ENCODE results near the gene FNDC3B. TPM values are rescaled to one million over a fixed set of nuclear protein-coding genes. Genes with fewer than 3 reads are reported as not detected.

The FNDC3B gene
- total RNA-seq, 1 donor from 2014 or later = 290 TPM

DNA sequence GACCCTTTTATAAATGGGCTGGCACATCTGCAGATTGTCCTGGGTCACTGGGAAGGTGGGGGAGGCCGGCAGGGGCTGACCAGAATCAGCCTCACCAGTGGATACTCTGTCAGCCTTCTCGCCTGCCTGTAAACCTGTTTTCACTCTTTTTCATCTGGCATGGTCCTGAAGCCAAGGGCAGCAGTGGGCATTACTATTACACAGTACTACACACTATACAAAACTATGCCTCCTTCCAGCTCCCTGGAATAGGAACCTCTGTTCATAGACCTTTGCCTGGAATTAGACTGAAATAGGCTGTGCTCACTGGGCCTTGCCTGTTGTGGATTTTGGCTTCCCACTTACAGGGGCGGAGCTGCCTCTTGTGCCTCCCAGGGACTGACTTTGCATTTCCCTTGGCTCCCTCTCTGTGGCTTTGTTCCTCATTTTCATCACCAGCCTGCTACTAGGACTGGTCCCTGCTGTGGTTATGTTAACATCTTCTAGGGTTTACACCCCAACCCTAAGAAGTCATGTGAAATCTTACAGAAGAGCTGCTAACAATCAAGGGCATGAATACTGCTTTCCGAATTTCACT is 120.7 kb downstream of the FNDC3B start:
- peaks cover 9% of the 10 kb centered on the region for H3K36me3 Mint-ChIP-seq (ENCODE audit: low read depth)
- peak overlapping the region; percentile 87 for H3K27ac Mint-ChIP-seq (ENCODE audit: unreplicated experiment)
- no peaks in the 10 kb centered on the region for H3K27me3 Mint-ChIP-seq (ENCODE audit: low read depth)
- no peaks in the 10 kb centered on the region for H3K9me3 Mint-ChIP-seq (ENCODE audit: low read depth)
- TF ChIP-seq, protein P1, sequence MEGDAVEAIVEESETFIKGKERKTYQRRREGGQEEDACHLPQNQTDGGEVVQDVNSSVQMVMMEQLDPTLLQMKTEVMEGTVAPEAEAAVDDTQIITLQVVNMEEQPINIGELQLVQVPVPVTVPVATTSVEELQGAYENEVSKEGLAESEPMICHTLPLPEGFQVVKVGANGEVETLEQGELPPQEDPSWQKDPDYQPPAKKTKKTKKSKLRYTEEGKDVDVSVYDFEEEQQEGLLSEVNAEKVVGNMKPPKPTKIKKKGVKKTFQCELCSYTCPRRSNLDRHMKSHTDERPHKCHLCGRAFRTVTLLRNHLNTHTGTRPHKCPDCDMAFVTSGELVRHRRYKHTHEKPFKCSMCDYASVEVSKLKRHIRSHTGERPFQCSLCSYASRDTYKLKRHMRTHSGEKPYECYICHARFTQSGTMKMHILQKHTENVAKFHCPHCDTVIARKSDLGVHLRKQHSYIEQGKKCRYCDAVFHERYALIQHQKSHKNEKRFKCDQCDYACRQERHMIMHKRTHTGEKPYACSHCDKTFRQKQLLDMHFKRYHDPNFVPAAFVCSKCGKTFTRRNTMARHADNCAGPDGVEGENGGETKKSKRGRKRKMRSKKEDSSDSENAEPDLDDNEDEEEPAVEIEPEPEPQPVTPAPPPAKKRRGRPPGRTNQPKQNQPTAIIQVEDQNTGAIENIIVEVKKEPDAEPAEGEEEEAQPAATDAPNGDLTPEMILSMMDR (IDR thresholded peaks at IDR 0.05) = no peak
- no peak overlapping the region for H3K4me3 Mint-ChIP-seq (ENCODE audit: unreplicated experiment)
- DNase-seq (ENCODE audit: low spot score) = no peak
- peaks cover 75% of the 10 kb centered on the region for H3K4me1 Mint-ChIP-seq (ENCODE audit: low read depth)

DNA sequence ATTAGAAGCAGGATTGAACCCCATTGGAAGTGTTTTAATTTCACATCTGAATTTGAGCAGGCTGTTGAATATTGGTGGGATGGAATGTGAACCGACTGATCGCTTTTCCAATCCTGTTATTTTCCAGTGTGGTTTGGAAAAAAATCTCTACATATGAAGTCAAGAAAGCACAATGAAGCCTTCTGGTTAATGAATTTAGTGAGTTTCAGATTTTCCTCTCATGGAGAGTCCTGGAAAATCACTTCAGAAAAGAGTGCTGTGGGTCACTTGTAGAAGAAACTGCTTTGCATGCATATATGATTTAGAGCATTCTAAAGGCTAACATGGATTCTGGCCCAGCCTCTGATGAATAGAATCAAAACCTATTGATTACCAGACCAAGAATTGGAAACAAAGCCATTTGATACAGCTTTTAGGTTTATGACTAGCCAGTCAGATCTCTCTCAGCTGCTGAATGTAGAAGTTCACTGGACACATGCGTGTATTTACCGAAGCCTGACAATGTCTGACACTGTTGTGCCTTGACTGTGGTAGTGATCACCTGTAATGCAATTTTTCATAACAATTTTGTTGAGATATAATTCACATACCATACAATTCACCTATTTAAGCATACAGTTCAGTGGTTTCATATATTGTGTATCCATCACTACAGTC is 121.9 kb downstream of the FNDC3B start:
- TF ChIP-seq, protein P1 (IDR thresholded peaks at IDR 0.05) = no peak
- Mint-ChIP-seq H3K27ac (ENCODE audit: unreplicated experiment) (peak overlapping the region; percentile 57), H3K36me3 (ENCODE audit: low read depth) (peaks cover 6% of the 10 kb centered on the region), H3K4me1 (ENCODE audit: low read depth) (peaks cover 68% of the 10 kb centered on the region), H3K27me3 (ENCODE audit: low read depth) (no peaks in the 10 kb centered on the region), H3K9me3 (ENCODE audit: low read depth) (no peaks in the 10 kb centered on the region), H3K4me3 (ENCODE audit: unreplicated experiment) (no peak overlapping the region)
- no peak for DNase-seq (ENCODE audit: low spot score)

DNA sequence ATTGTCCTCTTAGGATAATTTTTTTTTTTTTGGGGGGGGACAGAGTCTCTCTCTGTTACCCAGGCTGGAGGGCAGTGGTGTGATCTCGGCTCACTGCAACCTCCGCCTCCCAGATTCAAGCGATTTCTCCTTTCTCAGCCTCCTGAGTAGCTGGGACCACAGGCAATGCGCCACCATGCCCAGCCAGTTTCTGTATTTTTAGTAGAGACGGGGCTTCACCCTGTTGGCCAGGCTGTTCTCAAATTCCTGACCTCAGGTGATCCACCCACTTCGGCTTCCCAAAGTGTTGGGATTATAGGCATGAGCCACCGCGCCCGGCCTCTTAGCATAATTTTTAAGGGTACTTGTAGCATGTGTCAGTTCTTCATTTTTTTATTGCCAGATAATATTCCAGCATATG is 122.6 kb downstream of the FNDC3B start:
- Mint-ChIP-seq H3K9me3 (ENCODE audit: low read depth) (no peaks in the 10 kb centered on the region), H3K4me3 (ENCODE audit: unreplicated experiment) (no peak overlapping the region), H3K27ac (ENCODE audit: unreplicated experiment) (peak overlapping the region; percentile 57), H3K27me3 (ENCODE audit: low read depth) (no peaks in the 10 kb centered on the region), H3K36me3 (ENCODE audit: low read depth) (peaks cover 3% of the 10 kb centered on the region), H3K4me1 (ENCODE audit: low read depth) (peaks cover 61% of the 10 kb centered on the region)
- TF ChIP-seq, protein P1 (IDR thresholded peaks at IDR 0.05) = no peak
- no peak for DNase-seq (ENCODE audit: low spot score)

- Mint-ChIP-seq H3K9me3 (ENCODE audit: low read depth) (no peaks in the 10 kb centered on the region), H3K4me3 (ENCODE audit: unreplicated experiment) (no peak overlapping the region), H3K27me3 (ENCODE audit: low read depth) (no peaks in the 10 kb centered on the region), H3K36me3 (ENCODE audit: low read depth) (peaks cover 3% of the 10 kb centered on the region), H3K27ac (ENCODE audit: unreplicated experiment) (peak overlapping the region; percentile 74), H3K4me1 (ENCODE audit: low read depth) (peaks cover 62% of the 10 kb centered on the region)
- no peak for DNase-seq (ENCODE audit: low spot score)
- TF ChIP-seq, protein P1 (IDR thresholded peaks at IDR 0.05) = no peak
These were observed 123.9 kb downstream of the FNDC3B start for GRCh38 chr3:172163320-172163719.

DNA sequence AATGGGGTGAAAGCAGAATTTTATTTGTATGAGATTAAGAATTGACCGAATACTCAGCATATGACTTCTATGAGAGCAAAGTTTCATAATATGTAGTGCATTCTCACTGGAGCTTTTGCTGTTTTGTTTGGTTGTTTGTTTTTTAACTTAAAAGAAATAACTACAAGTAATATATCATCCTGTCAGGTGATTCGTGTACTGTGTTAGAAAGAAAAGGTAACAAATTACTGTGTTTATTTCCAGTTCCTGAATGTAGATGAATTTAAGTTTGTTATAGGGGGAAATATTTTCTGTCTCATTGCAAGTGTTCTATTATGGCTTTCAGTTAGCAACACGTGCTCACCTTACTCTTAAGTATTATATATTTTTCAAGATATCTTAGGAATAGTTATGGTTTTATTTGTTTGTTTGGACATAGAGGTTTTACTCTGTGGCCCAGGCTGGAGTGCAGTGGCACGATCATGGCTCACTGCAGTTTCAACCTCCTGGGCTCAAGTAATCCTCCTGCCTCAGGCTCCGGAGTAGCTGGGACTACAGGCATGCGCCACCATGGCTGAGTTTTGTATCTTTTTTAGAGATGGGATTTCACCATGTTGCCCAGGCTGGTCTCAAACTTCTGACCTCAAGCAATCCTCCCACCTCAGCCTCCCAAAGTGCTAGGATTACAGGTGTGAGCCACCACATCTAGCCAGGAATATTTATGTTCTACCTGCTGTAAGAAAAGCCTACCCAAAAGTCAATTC is 125.4 kb downstream of the FNDC3B start:
- peak overlapping the region; percentile 55 for H3K27ac Mint-ChIP-seq (ENCODE audit: unreplicated experiment)
- TF ChIP-seq, protein P1 (IDR thresholded peaks at IDR 0.05) = no peak
- no peaks in the 10 kb centered on the region for H3K27me3 Mint-ChIP-seq (ENCODE audit: low read depth)
- no peaks in the 10 kb centered on the region for H3K9me3 Mint-ChIP-seq (ENCODE audit: low read depth)
- DNase-seq (ENCODE audit: low spot score) = no peak
- peaks cover 3% of the 10 kb centered on the region for H3K36me3 Mint-ChIP-seq (ENCODE audit: low read depth)
- H3K4me3 Mint-ChIP-seq (ENCODE audit: unreplicated experiment) = no peak overlapping the region
- peaks cover 64% of the 10 kb centered on the region for H3K4me1 Mint-ChIP-seq (ENCODE audit: low read depth)

All from chondrocyte (in vitro differentiated cells).